Transverse colon (tissue), 4 donors: ENCODE measurements around the gene UROC1. TPM values are rescaled to one million over a fixed set of nuclear protein-coding genes. Genes with fewer than 3 reads are reported as not detected.

ENCODE experiments used
- DNase-seq: peaks from one replicate; pipeline ENCODE4 v3.0.0-alpha.2; 2019
- H3K27ac ChIP-seq, 4 donors: fragments of 200-600 bp; sonication (generic); 2 replicates each; pipeline ENCODE4 v1.5.1; 2016 to 2018; ENCODE audit warnings: inconsistent platforms in 4 of 4
- H3K27me3 ChIP-seq: fragments of 200-600 bp; sonication (generic); 2 replicates; pipeline ENCODE4 v1.5.1; 2017; ENCODE audit warnings: inconsistent platforms
- H3K36me3 ChIP-seq, 4 donors: fragments of 200-600 bp; sonication (generic); 2 replicates each; pipeline ENCODE4 v1.5.1; 2017 to 2019; ENCODE audit warnings: inconsistent platforms in 4 of 4
- H3K4me1 ChIP-seq, 4 donors: fragments of 200-600 bp; sonication (generic); 2 replicates each; pipeline ENCODE4 v1.5.1; 2017 to 2020; ENCODE audit warnings: inconsistent platforms in 4 of 4
- H3K4me3 ChIP-seq, 4 donors: fragments of 200-600 bp; sonication (generic); 1 replicate in 1 of 4; 2 replicates in 3 of 4; pipeline versions ENCODE4 v1.5.1 to v1.6.1; 2017 to 2019; ENCODE audit warnings: inconsistent platforms in 4 of 4
- H3K9me3 ChIP-seq, 2 donors: fragments of 200-600 bp; sonication (generic); 2 replicates each; pipeline ENCODE4 v1.5.1; 2017 to 2019; ENCODE audit warnings: inconsistent platforms in 2 of 2
- CTCF ChIP-seq, 5 experiments: fragments of 200-600 bp in 3 of 5; fragments of 450-650 bp in 2 of 5; sonication (generic) in 3 of 5; IDR thresholded peaks; 1 replicate in 2 of 5; 2 replicates in 3 of 5; pipeline ENCODE4 v1.5.1; 2016 to 2017; ENCODE audit warnings: antibody characterized with exemption in 5 of 5, inconsistent platforms in 3 of 5, mild to moderate bottlenecking in 2 of 5, moderate library complexity in 1 of 5
- EP300 ChIP-seq: sonication (generic); formaldehyde crosslinking; IDR thresholded peaks from one replicate; pipeline ENCODE4 v1.6.1; 2017; ENCODE audit warnings: antibody characterized with exemption, low read depth
- POLR2A ChIP-seq: fragments of 450-650 bp; IDR thresholded peaks from one replicate; pipeline ENCODE4 v1.6.1; 2016; ENCODE audit warnings: antibody characterized with exemption, mild to moderate bottlenecking, moderate library complexity
- POLR2AphosphoS5 ChIP-seq, 3 donors: sonication (generic); formaldehyde crosslinking; IDR thresholded peaks; one replicate each; pipeline ENCODE4 v1.6.1; 2016; ENCODE audit warnings: antibody characterized with exemption in 3 of 3
- WGBS, 2 donors: methylation state at CpG; one replicate each; pipeline ENCODE4 v1.1.5; 2018; ENCODE audit warnings: low coverage in 1 of 2; 5-methylcytosine and 5-hydroxymethylcytosine counted together
- in situ Hi-C, 4 donors: fragments of 200-750 bp; cut with MboI; loops; one replicate each; pipeline versions ENCODE4 v1.15.0 to v1.15.1; 2017; ENCODE audit warnings: low sequenced_read_pairs in 3 of 4, low pct_ligation_motif_present in 1 of 4, low pct_unique_long_range_greater_than_20kb in 1 of 4
- intact Hi-C: fragments of 100-400 bp; cut with DNase I; formaldehyde crosslinking; loops from one replicate; pipeline ENCODE4 v1.15.1; 2023; ENCODE audit warnings: low total_unique reads
- total RNA-seq, 4 donors: library from RNA; depleted of rRNA; stranded (reverse); fragments of >200 nt; gene quantifications; one replicate each; pipeline ENCODE4 v1.1.0, GENCODE V29; 2016

UROC1 gene
- total RNA-seq, 4 donors from 2014 or later = not detected

GRCh38 chr3:126485176-126485897 lies 32.2 kb downstream of the UROC1 start:
- H3K27ac ChIP-seq = no peak overlapping the region
- no peak overlapping the region for H3K4me3 ChIP-seq
- H3K27me3 ChIP-seq = no peaks in the 10 kb centered on the region
- no peaks in the 10 kb centered on the region for H3K9me3 ChIP-seq
- WGBS, 2 donors = 92 to 93% methylated on average over 3 to 8 of the region's 8 CpGs
- TF ChIP-seq CTCF (IDR thresholded peaks at IDR 0.05) (no peak), EP300 (no peak), POLR2A (no peak), POLR2AphosphoS5 (IDR thresholded peaks at IDR 0.05) (no peak)
- H3K36me3 ChIP-seq = no peaks in the 10 kb centered on the region
- intact Hi-C loops = no loop called here
- H3K4me1 ChIP-seq = no peaks in the 10 kb centered on the region
- in situ Hi-C loops = no loop called here
- no peak for DNase-seq

DNA sequence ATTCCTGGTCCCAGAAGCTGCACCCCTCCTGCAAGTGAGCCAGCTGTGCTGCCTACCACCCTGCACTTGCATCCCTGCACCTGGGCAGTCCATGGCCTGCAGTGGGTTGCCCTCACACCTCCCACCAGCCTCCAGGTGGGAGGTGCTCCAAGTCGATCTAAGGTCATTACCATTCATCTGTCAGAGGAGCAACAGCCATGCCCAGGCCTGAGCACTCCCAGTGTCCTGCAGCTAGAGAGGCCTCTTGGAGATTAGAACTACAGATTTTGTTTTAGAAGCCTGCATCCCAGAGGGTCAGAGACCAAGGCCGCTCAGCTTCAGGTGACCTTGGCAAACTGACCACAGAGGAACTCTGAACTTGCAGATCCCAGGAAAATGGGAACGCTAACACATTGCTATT lies 32.9 kb downstream of the UROC1 start:
- in situ Hi-C loops = no loop called here
- no peak for DNase-seq
- intact Hi-C loops = no loop called here
- no peaks in the 10 kb centered on the region for H3K27me3 ChIP-seq
- no peak overlapping the region for H3K4me3 ChIP-seq
- H3K4me1 ChIP-seq = no peaks in the 10 kb centered on the region
- H3K36me3 ChIP-seq = no peaks in the 10 kb centered on the region
- H3K9me3 ChIP-seq = no peaks in the 10 kb centered on the region
- no peak for TF ChIP-seq EP300
- 75% methylated on average over 3 of the region's 3 CpGs; no CpG with 5 or more reads in 1 of the 2 donors for WGBS, 2 donors
- no peak overlapping the region for H3K27ac ChIP-seq

DNA sequence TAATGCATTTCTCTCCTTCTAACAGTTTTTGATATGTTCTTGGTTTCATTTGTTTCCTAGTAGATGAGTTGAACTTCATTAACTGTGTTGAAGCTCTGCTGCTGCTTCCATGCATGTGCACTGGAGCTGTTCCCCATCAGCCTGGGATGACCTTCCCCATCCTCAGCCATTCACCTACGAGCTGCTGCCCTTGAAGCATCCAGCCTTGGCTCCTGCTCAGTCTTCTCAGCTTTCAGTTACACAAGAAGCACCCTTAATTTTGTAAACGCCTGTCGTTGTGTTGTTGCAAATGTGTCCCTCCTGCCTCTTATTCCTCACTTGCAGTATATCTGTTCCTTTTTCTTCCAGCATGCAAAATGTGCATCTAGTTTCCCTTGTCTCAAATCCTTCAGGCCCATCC lies 33.4 kb downstream of the UROC1 start:
- no peak overlapping the region for H3K27ac ChIP-seq
- H3K27me3 ChIP-seq = no peaks in the 10 kb centered on the region
- no peak for DNase-seq
- no peak for TF ChIP-seq EP300
- no peak for TF ChIP-seq POLR2A
- TF ChIP-seq CTCF (IDR thresholded peaks at IDR 0.05) = no peak
- no peak for TF ChIP-seq POLR2AphosphoS5 (IDR thresholded peaks at IDR 0.05)
- H3K36me3 ChIP-seq = no peaks in the 10 kb centered on the region
- 80% methylated on average over 3 of the region's 3 CpGs for WGBS, 2 donors
- in situ Hi-C loops (no loop called here), intact Hi-C loops (no loop called here)
- H3K9me3 ChIP-seq = no peaks in the 10 kb centered on the region
- H3K4me3 ChIP-seq = no peak overlapping the region
- no peaks in the 10 kb centered on the region for H3K4me1 ChIP-seq

GRCh38 chr3:126483321-126483761 lies 34.2 kb downstream of the UROC1 start:
- no peaks in the 10 kb centered on the region for H3K27me3 ChIP-seq
- no peak for DNase-seq
- intact Hi-C loops (no loop called here), in situ Hi-C loops (no loop called here)
- no peak overlapping the region for H3K27ac ChIP-seq
- TF ChIP-seq CTCF (IDR thresholded peaks at IDR 0.05) (no peak), POLR2AphosphoS5 (IDR thresholded peaks at IDR 0.05) (no peak)
- no peaks in the 10 kb centered on the region for H3K9me3 ChIP-seq
- H3K4me1 ChIP-seq = no peaks in the 10 kb centered on the region
- no peaks in the 10 kb centered on the region for H3K36me3 ChIP-seq
- no peak overlapping the region for H3K4me3 ChIP-seq
- WGBS, 2 donors = 65 to 87% methylated on average over 2 to 12 of the region's 14 CpGs
